Adipocyte (in vitro differentiated cells): Measurements from ENCODE around the gene RNF151.
"Not testable (repeated sequence)": the region's sequence is repeated elsewhere in the genome, so short reads cannot be mapped to it uniquely, and the experiment has no call there.

ENCODE experiments used
- DNase-seq: peaks from one replicate; pipeline ENCODE4 v3.0.0-alpha.2; 2015; ENCODE audit warnings: low read depth
- H3K27me3 ChIP-seq: replicated peaks from 2 replicates; pipeline ENCODE4 v1.7.0; 2013; ENCODE audit warnings: mild to moderate bottlenecking, low read length, moderate library complexity; ENCODE audit not compliant: control insufficient read depth, insufficient read depth
- H3K36me3 ChIP-seq: 2 replicates; pipeline ENCODE4 v1.7.0; 2013; ENCODE audit warnings: low read length, mild to moderate bottlenecking, moderate library complexity; ENCODE audit not compliant: control insufficient read depth, insufficient read depth, severe bottlenecking
- H3K4me1 ChIP-seq: 2 replicates; pipeline ENCODE4 v1.7.0; 2013; ENCODE audit warnings: mild to moderate bottlenecking, low read length, moderate library complexity; ENCODE audit not compliant: control insufficient read depth, insufficient read depth
- H3K4me3 ChIP-seq: 2 replicates; pipeline ENCODE4 v1.7.0; 2013; ENCODE audit warnings: mild to moderate bottlenecking, low read length, moderate library complexity
- H3K9ac ChIP-seq: 2 replicates; pipeline ENCODE4 v1.7.0; 2013; ENCODE audit warnings: mild to moderate bottlenecking, low read length, moderate library complexity
- H3K9me3 ChIP-seq: 2 replicates; pipeline ENCODE4 v1.7.0; 2013; ENCODE audit warnings: mild to moderate bottlenecking, low read length, moderate library complexity; ENCODE audit not compliant: control insufficient read depth

The RNF151 gene

GRCh38 chr16:1950047-1950446, 16.6 kb upstream of the RNF151 start:
- Histone ChIP-seq H3K4me1 (no peaks in the 10 kb centered on the region), H3K9ac (no peak overlapping the region), H3K36me3 (no peaks in the 10 kb centered on the region), H3K9me3 (no peaks in the 10 kb centered on the region), H3K27me3 (no peaks in the 10 kb centered on the region), H3K4me3 (no peak overlapping the region)
- no peak for DNase-seq

GRCh38 chr16:1950559-1950958, 16.1 kb upstream of the RNF151 start:
- no peaks in the 10 kb centered on the region for H3K27me3 ChIP-seq
- H3K4me3 ChIP-seq = no peak overlapping the region
- H3K4me1 ChIP-seq = no peaks in the 10 kb centered on the region
- H3K36me3 ChIP-seq = no peaks in the 10 kb centered on the region
- H3K9ac ChIP-seq = no peak overlapping the region
- no peaks in the 10 kb centered on the region for H3K9me3 ChIP-seq
- no peak for DNase-seq

- no peak overlapping the region for H3K9ac ChIP-seq
- DNase-seq = no peak
- H3K9me3 ChIP-seq = no peaks in the 10 kb centered on the region
- no peak overlapping the region for H3K4me3 ChIP-seq
- no peaks in the 10 kb centered on the region for H3K4me1 ChIP-seq
- H3K27me3 ChIP-seq = no peaks in the 10 kb centered on the region
- H3K36me3 ChIP-seq = no peaks in the 10 kb centered on the region
Measured at GRCh38 chr16:1953734-1954133, 12.9 kb upstream of the RNF151 start.

- not testable (repeated sequence) for H3K4me3 ChIP-seq, DNase-seq, H3K9me3 ChIP-seq, H3K27me3 ChIP-seq, H3K9ac ChIP-seq
- H3K36me3 ChIP-seq = peaks cover 16% of the 10 kb centered on the region
- peaks cover 17% of the 10 kb centered on the region for H3K4me1 ChIP-seq
Measured at GRCh38 chr16:1957434-1958142, 9.1 kb upstream of the RNF151 start.

- Histone ChIP-seq H3K36me3 (peaks cover 21% of the 10 kb centered on the region), H3K4me1 (peaks cover 22% of the 10 kb centered on the region)
- not testable (repeated sequence) for H3K27me3 ChIP-seq, H3K9me3 ChIP-seq, DNase-seq, H3K9ac ChIP-seq, H3K4me3 ChIP-seq
Measured at GRCh38 chr16:1958143-1958491, 8.5 kb upstream of the RNF151 start.

- peak overlapping the region; percentile 93 for H3K4me3 ChIP-seq
- no peak for DNase-seq
- H3K9ac ChIP-seq = peak overlapping the region; percentile 98
- H3K36me3 ChIP-seq = peaks cover 28% of the 10 kb centered on the region
- no peaks in the 10 kb centered on the region for H3K27me3 ChIP-seq
- H3K9me3 ChIP-seq = no peaks in the 10 kb centered on the region
- peaks cover 29% of the 10 kb centered on the region for H3K4me1 ChIP-seq
Measured at GRCh38 chr16:1958715-1959268, 7.9 kb upstream of the RNF151 start.

- H3K4me3 ChIP-seq = peak within 1 kb of the TSS; percentile 93
- peak within 1 kb of the TSS; percentile 98 for H3K9ac ChIP-seq
- H3K9me3 ChIP-seq = no peaks in the 10 kb centered on the region
- H3K36me3 ChIP-seq = peaks cover 31% of the 10 kb centered on the region
- H3K27me3 ChIP-seq = no peaks in the 10 kb centered on the region
- peaks cover 30% of the 10 kb centered on the region for H3K4me1 ChIP-seq
- peak; percentile 97 for DNase-seq
Measured at GRCh38 chr16:1959269-1960039, 7.2 kb upstream of the RNF151 start, which contains the start of gene NDUFB10. Gene NDUFB10, plus strand, starts transcription at chr16:1959538. Its CDS starts 87 bp downstream, at chr16:1959625.

GRCh38 chr16:1960665-1961630, 5.7 kb upstream of the RNF151 start:
- H3K4me1 ChIP-seq = peaks cover 36% of the 10 kb centered on the region
- H3K9me3 ChIP-seq = no peaks in the 10 kb centered on the region
- peaks cover 31% of the 10 kb centered on the region for H3K36me3 ChIP-seq
- peak; percentile 24 for DNase-seq
- peak overlapping the region; percentile 93 for H3K4me3 ChIP-seq
- H3K9ac ChIP-seq = peak overlapping the region; percentile 98
- no peaks in the 10 kb centered on the region for H3K27me3 ChIP-seq

GRCh38 chr16:1961651-1962067, 5.0 kb upstream of the RNF151 start:
- Histone ChIP-seq H3K4me1 (peaks cover 36% of the 10 kb centered on the region), H3K9ac (no peak overlapping the region), H3K9me3 (no peaks in the 10 kb centered on the region), H3K27me3 (no peaks in the 10 kb centered on the region), H3K4me3 (no peak overlapping the region), H3K36me3 (peaks cover 31% of the 10 kb centered on the region)
- DNase-seq = no peak

- H3K9ac ChIP-seq = peak overlapping the region; percentile 99
- H3K4me1 ChIP-seq = peaks cover 36% of the 10 kb centered on the region
- peaks cover 31% of the 10 kb centered on the region for H3K36me3 ChIP-seq
- peak overlapping the region; percentile 90 for H3K4me3 ChIP-seq
- not testable (repeated sequence) for H3K9me3 ChIP-seq, H3K27me3 ChIP-seq, DNase-seq
Measured at GRCh38 chr16:1962161-1963153, 4.2 kb upstream of the RNF151 start.
